Esophagus squamous epithelium (tissue), 4 donors: ENCODE measurements around the gene CDK10.

Experiments used
- POLR2A ChIP-seq, 4 donors: fragments of 450-650 bp; IDR thresholded peaks; one replicate each; pipeline ENCODE4 v1.6.1; 2017; ENCODE audit warnings: antibody characterized with exemption in 4 of 4, mild to moderate bottlenecking in 4 of 4, moderate library complexity in 3 of 4
- TF ChIP-seq, protein P1 (sequence below), 6 experiments: fragments of 450-650 bp in 4 of 6; fragments of 200-600 bp in 2 of 6; sonication (generic) in 2 of 6; IDR thresholded peaks; one replicate each; pipeline ENCODE4 v1.5.1; 2016 to 2019; ENCODE audit warnings: antibody characterized with exemption in 6 of 6, mild to moderate bottlenecking in 4 of 6, moderate library complexity in 4 of 6

DNA sequence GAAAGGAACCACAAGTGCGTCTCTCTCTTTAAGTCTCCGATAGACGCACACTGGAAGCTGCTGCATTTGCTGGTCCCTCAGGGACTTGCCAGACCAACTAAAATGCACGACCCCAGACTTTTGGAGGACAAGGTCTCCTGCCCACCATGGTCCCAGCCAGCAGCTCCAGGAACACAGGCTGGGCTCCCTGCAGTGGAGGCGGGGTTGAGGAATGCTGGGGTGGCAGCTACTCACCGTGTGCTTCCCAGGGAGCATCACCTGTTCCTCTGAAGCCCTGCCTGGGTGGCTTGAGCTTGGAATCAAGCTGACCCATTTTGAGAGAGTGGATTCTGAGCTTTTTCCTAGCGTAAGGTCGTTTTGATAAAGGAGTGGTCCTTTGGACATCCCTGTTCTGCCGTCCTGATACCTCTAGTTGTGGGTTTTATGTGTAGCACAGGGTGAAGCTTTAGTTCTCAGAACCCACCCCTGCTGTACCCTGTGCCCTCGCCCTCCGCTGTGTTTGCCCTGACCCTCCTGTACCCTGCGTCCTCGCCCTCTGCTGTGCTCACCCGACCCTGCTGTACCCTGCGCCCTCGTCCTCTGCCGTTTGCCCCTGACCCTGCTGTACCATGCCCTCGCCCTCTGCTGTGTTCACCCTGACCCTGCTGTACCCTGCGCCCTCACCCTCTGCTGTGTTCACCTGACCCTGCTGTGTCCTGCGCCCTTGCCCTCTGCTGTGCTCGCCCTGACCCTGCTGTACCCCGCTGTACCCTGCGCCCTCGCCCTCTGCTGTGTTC, 45.8 kb downstream of the CDK10 start:
- no peak for TF ChIP-seq POLR2A (IDR thresholded peaks at IDR 0.05)
- TF ChIP-seq, protein P1, sequence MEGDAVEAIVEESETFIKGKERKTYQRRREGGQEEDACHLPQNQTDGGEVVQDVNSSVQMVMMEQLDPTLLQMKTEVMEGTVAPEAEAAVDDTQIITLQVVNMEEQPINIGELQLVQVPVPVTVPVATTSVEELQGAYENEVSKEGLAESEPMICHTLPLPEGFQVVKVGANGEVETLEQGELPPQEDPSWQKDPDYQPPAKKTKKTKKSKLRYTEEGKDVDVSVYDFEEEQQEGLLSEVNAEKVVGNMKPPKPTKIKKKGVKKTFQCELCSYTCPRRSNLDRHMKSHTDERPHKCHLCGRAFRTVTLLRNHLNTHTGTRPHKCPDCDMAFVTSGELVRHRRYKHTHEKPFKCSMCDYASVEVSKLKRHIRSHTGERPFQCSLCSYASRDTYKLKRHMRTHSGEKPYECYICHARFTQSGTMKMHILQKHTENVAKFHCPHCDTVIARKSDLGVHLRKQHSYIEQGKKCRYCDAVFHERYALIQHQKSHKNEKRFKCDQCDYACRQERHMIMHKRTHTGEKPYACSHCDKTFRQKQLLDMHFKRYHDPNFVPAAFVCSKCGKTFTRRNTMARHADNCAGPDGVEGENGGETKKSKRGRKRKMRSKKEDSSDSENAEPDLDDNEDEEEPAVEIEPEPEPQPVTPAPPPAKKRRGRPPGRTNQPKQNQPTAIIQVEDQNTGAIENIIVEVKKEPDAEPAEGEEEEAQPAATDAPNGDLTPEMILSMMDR (IDR thresholded peaks at IDR 0.05) = no peak
